Cardiac septum (tissue), 1 donor: Measurements from ENCODE around the gene SLC25A36. TPM values are rescaled to one million over a fixed set of nuclear protein-coding genes. Genes with fewer than 3 reads are reported as not detected.

Source experiments
- DNase-seq: peaks from one replicate; pipeline ENCODE4 v3.0.0-alpha.2; 2020; ENCODE audit warnings: low spot score
- intact Hi-C: fragments of 100-400 bp; cut with DNase I; formaldehyde crosslinking; loops from one replicate; pipeline ENCODE4 v1.14.0; 2022
- total RNA-seq: library from RNA; stranded (reverse); fragmentation: NEBNext Ultra II Directional; extraction: Animal tissue kit (Norgen Biotek cat#: 25700); gene quantifications from one replicate; pipeline ENCODE4 v1.2.1, GENCODE V29; 2021
- donor health status: DM: no; HTN: no; CAD: no.

Gene SLC25A36
- total RNA-seq, 1 donor from 2014 or later, result 66.0 TPM

DNA sequence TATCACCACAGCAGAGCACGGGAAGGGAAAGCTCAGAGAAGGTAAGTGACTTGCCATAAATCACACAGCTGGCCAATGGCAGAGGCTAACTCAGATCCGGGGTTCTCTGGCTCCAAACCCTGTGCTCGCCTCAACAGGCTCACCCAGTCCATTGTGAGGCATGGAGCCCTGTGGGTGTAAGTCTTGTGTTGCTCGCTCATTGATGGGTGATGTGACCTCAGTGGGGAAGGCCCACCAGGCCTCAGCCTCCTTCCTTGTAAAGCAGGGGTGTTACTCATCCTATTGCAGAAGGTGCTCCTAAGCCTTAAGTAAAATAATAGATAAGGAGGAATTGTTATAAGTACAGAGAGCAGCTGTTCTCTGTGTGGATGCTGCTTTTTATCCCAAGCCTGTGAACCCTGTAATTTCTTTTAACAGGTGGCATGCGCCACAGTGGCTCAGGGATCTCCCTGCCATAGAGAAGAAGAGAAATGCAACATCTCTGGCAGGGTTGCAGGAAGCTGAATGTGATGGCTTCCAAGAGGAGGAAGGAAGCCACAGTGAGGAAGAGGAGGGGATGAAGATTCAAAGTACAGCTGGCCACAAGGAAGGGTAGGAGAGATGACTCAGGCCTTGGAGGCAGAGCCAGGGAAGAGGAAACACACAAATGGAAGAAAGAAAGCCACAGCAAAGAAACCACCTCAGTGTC is 78.7 kb downstream of the SLC25A36 start:
- intact Hi-C loops, result no loop called here
- DNase-seq, result no peak

DNA sequence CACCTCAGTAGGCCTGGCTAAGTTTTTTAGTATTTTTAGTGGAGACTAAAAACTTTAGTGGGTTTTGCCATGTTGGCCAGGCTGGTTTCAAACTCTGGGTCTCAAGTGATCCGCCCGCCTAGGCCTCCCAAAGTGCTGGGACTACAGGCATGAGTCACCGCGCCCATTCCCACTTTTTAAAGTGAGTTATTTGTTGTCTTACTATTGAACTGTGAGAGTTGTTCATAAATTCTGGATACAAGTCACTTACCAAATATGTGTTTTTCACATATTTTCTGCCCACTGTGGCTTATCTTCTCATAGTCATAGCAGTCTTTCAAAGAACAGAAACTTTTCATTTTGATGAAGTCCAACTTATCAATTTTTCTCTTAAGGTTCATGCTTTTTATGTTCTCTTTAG is 79.6 kb downstream of the SLC25A36 start:
- intact Hi-C loops, result no loop called here

More for the DNA sequence above, 79.6 kb downstream of the SLC25A36 start:
- DNase-seq, result no peak

Other genes starting within 250 kb of the SLC25A36 start
- gene SPSB4, start 109.5 kb downstream of the SLC25A36 start, total RNA-seq, result 4.9 TPM